Measurements from ENCODE around the gene ZNF488.

DNA sequence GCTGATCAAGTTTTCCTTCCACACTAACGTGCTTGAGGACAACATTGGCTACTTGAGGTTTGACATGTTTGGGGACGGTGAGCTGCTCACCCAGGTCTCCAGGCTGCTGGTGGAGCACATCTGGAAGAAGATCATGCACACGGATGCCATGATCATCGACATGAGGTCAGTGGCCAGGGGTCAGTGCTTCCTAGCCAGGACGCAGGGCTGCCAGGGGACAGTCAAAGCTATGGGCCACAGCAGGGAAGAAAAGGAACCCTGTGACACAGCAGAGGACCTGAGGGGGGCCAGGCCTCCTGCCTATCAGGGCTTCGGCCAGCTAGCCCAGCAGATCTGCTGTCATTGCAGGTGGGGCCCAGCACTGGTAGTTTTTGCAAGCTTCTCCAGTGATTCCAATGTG is 30.7 kb downstream of the ZNF488 start:
- TF ChIP-seq, protein P1, sequence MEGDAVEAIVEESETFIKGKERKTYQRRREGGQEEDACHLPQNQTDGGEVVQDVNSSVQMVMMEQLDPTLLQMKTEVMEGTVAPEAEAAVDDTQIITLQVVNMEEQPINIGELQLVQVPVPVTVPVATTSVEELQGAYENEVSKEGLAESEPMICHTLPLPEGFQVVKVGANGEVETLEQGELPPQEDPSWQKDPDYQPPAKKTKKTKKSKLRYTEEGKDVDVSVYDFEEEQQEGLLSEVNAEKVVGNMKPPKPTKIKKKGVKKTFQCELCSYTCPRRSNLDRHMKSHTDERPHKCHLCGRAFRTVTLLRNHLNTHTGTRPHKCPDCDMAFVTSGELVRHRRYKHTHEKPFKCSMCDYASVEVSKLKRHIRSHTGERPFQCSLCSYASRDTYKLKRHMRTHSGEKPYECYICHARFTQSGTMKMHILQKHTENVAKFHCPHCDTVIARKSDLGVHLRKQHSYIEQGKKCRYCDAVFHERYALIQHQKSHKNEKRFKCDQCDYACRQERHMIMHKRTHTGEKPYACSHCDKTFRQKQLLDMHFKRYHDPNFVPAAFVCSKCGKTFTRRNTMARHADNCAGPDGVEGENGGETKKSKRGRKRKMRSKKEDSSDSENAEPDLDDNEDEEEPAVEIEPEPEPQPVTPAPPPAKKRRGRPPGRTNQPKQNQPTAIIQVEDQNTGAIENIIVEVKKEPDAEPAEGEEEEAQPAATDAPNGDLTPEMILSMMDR (IDR thresholded peaks at IDR 0.05), result no peak
- TF ChIP-seq POLR2A (IDR thresholded peaks at IDR 0.05), result no peak

Data from Peyer's patch (tissue), 4 donors.